GM23338 (cell line): ENCODE measurements around the gene NDOR1. TPM values are rescaled to one million over a fixed set of nuclear protein-coding genes. Genes with fewer than 3 reads are reported as not detected.

Source experiments
- ATAC-seq: fragments of 200-7000 bp; cut with Tn5 transposase; 3 replicates; pipeline ENCODE4 v1.9.1; 2020
- DNase-seq: peaks from one replicate; pipeline ENCODE4 v3.0.0-alpha.2; 2015; ENCODE audit warnings: low spot score
- H2AFZ ChIP-seq: fragments of 200-600 bp; sonication (generic); 2 replicates; pipeline ENCODE4 v1.8.0; 2016; ENCODE audit warnings: antibody characterized with exemption, mild to moderate bottlenecking, moderate library complexity
- H3F3A ChIP-seq: fragments of 200-600 bp; sonication (generic); replicated peaks from 2 replicates; pipeline ENCODE4 v1.8.0; 2017; ENCODE audit warnings: antibody characterized with exemption, mixed run types, low read depth
- H3K27ac ChIP-seq: fragments of 200-600 bp; sonication (generic); 2 replicates; pipeline ENCODE4 v1.6.1; 2016; ENCODE audit warnings: low read depth
- H3K27me3 ChIP-seq: fragments of 200-600 bp; sonication (generic); 2 replicates; pipeline ENCODE4 v1.8.0; 2016; ENCODE audit warnings: mild to moderate bottlenecking, mixed run types, moderate library complexity; ENCODE audit not compliant: insufficient read depth
- H3K36me3 ChIP-seq: fragments of 200-600 bp; sonication (generic); 2 replicates; pipeline ENCODE4 v1.8.0; 2016; ENCODE audit warnings: mild to moderate bottlenecking; ENCODE audit not compliant: insufficient read depth
- H3K4me1 ChIP-seq: fragments of 200-600 bp; sonication (generic); 2 replicates; pipeline ENCODE4 v1.8.0; 2016; ENCODE audit warnings: mild to moderate bottlenecking, moderate library complexity; ENCODE audit not compliant: insufficient read depth
- H3K4me2 ChIP-seq: fragments of 200-600 bp; sonication (generic); 2 replicates; pipeline ENCODE4 v1.7.1; 2017; ENCODE audit warnings: mixed run types
- H3K4me3 ChIP-seq: fragments of 200-600 bp; sonication (generic); 2 replicates; pipeline ENCODE4 v1.6.1; 2016; ENCODE audit warnings: mixed run types
- H3K79me2 ChIP-seq: fragments of 200-600 bp; sonication (generic); replicated peaks from 2 replicates; pipeline ENCODE4 v1.8.0; 2017; ENCODE audit warnings: mild to moderate bottlenecking; ENCODE audit not compliant: insufficient read depth
- H3K9me2 ChIP-seq: fragments of 200-600 bp; sonication (generic); 2 replicates; pipeline ENCODE4 v1.8.0; 2017; ENCODE audit not compliant: insufficient read depth
- H4K20me1 ChIP-seq: fragments of 200-600 bp; sonication (generic); replicated peaks from 2 replicates; pipeline ENCODE4 v1.8.0; 2017; ENCODE audit warnings: mild to moderate bottlenecking; ENCODE audit not compliant: insufficient read depth
- H3K27ac Mint-ChIP-seq: 2 replicates; pipeline ENCODE4 v1.8.0; 2020; ENCODE audit warnings: inconsistent platforms, mild to moderate bottlenecking, moderate library complexity, mixed read lengths
- H3K27me3 Mint-ChIP-seq: 3 replicates; pipeline ENCODE4 v1.8.0; 2022; ENCODE audit warnings: low read depth, mild to moderate bottlenecking, moderate library complexity, mixed read lengths, inconsistent platforms; ENCODE audit not compliant: insufficient read depth, poor library complexity
- H3K36me3 Mint-ChIP-seq: 3 replicates; pipeline ENCODE4 v1.8.0; 2021; ENCODE audit warnings: low read depth, mild to moderate bottlenecking, inconsistent platforms, moderate library complexity, mixed read lengths
- H3K4me1 Mint-ChIP-seq: 3 replicates; pipeline ENCODE4 v1.8.0; 2020; ENCODE audit warnings: mild to moderate bottlenecking, inconsistent platforms, mixed read lengths
- H3K4me3 Mint-ChIP-seq: 3 replicates; pipeline ENCODE4 v1.8.0; 2021; ENCODE audit warnings: moderate library complexity, mild to moderate bottlenecking, inconsistent platforms, mixed read lengths
- H3K9me3 Mint-ChIP-seq: 3 replicates; pipeline ENCODE4 v1.8.0; 2020; ENCODE audit warnings: moderate library complexity, mild to moderate bottlenecking, inconsistent platforms, mixed read lengths
- CTCF ChIP-seq, 2 experiments: fragments of 200-600 bp in 1 of 2; sonication (generic) in 1 of 2; conservative IDR thresholded peaks; 2 replicates each; pipeline versions ENCODE4 v1.5.1 to v1.6.1; 2016 to 2017; ENCODE audit warnings: antibody characterized with exemption in 2 of 2, low read depth in 2 of 2, mild to moderate bottlenecking in 2 of 2, moderate library complexity in 1 of 2
- EZH2 ChIP-seq: fragments of 200-600 bp; sonication (generic); IDR thresholded peaks from one replicate; pipeline ENCODE4 v1.8.0; 2017; ENCODE audit warnings: antibody characterized with exemption, mild to moderate bottlenecking, low read depth; ENCODE audit not compliant: unreplicated experiment
- JUNB ChIP-seq: IDR thresholded peaks from one replicate; pipeline ENCODE4 v1.6.1; 2016; ENCODE audit warnings: antibody characterized with exemption; ENCODE audit not compliant: unreplicated experiment
- REST ChIP-seq: IDR thresholded peaks from one replicate; pipeline ENCODE4 v1.6.1; 2018; ENCODE audit warnings: antibody characterized with exemption; ENCODE audit not compliant: unreplicated experiment
- ZNF114 ChIP-seq: fragments of 250-450 bp; sonication (Bioruptor Pico); IDR thresholded peaks from 2 replicates; pipeline ENCODE4 v1.5.0; 2020; ENCODE audit warnings: mild to moderate bottlenecking, moderate library complexity
- ZNF331 ChIP-seq: fragments of 250-450 bp; sonication (Bioruptor Pico); IDR thresholded peaks from 2 replicates; pipeline ENCODE4 v1.5.0; 2020; ENCODE audit warnings: low read depth, mild to moderate bottlenecking, moderate library complexity
- polyA plus RNA-seq: library from polyadenylated mRNA; unstranded; fragments of >200 nt; fragmentation: Nextera tagmentation; extraction: Ambion mirVana; gene quantifications from 2 replicates; pipeline ENCODE4 v1.2.1, GENCODE V29; 2016
- total RNA-seq: library from RNA; depleted of rRNA; stranded (reverse); fragments of >200 nt; shearing (Covaris generic); gene quantifications from 2 replicates; pipeline ENCODE4 v1.2.3, GENCODE V29; 2014
- TF ChIP-seq, protein P1 (sequence below): fragments of 250-450 bp; sonication (Bioruptor Pico); IDR thresholded peaks from 2 replicates; pipeline ENCODE4 v1.5.0; 2020; ENCODE audit warnings: mild to moderate bottlenecking, moderate library complexity

The NDOR1 gene
- total and polyA plus RNA-seq, 2 experiments from 2014 or later: 19.4 to 38.1 TPM

DNA sequence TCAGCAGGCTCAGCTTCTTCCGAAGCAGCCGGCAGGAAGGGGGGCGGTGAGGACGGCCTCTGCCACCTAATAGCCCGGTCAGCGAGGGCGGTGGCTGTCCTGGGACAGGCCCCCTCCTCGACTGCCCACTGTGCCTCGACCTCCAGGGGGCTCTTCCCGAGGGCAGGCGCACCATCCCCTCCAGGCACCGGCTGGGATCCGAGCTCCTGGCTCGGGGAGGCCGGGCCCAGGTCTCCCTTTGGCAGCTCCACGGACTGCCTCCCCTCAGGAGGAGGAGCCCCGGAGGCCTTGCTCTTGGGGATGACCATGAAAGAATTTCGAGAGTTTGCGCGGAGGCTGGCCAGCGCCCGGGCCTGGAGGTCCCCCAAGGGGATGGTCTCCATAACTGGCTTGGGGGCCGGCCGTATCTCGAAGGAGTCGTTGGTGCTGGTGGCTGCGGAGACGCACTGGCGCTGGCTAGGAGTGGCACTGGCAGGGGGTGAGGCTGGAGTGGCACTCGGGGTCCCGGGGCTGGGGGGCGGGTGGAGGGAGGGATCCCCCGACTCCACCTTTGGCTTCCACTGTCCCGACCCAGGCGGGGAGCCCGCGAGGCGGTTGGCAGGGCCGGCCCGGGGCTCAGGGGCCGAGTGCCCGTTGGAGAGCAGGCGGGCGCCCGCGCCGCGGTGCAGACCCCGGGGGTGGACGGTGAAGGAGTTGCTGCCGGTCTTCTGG is 5.9 kb upstream of the NDOR1 start:
- ATAC-seq: no peak
- no peak overlapping the region for H2AFZ ChIP-seq
- Mint-ChIP-seq H3K4me3 (peak overlapping the region; percentile 82), H3K9me3 (no peaks in the 10 kb centered on the region; the same call in 2 of the 3 replicates), H3K4me1 (peaks cover 32% of the 10 kb centered on the region), H3K27me3 (peaks cover 8% of the 10 kb centered on the region), H3K36me3 (no peaks in the 10 kb centered on the region; the same call in 2 of the 3 replicates), H3K27ac (no peak overlapping the region)
- no peaks in the 10 kb centered on the region for H3K9me2 ChIP-seq
- H3K27ac ChIP-seq: no peak overlapping the region
- H4K20me1 ChIP-seq: peaks cover 7% of the 10 kb centered on the region
- peaks cover 15% of the 10 kb centered on the region; the same call in 1 of the 2 replicates for H3F3A ChIP-seq
- peaks cover 69% of the 10 kb centered on the region for H3K79me2 ChIP-seq
- peak overlapping the region; percentile 55 for H3K4me3 ChIP-seq
- TF ChIP-seq REST (no peak), JUNB (no peak), ZNF114 (CRISPR knock-in tag) (no peak), EZH2 (no peak), ZNF331 (no peak), CTCF (conservative IDR thresholded peaks at IDR 0.05; ENCODE audit: low read depth in 2 of 2) (no peak)
- TF ChIP-seq, protein P1, sequence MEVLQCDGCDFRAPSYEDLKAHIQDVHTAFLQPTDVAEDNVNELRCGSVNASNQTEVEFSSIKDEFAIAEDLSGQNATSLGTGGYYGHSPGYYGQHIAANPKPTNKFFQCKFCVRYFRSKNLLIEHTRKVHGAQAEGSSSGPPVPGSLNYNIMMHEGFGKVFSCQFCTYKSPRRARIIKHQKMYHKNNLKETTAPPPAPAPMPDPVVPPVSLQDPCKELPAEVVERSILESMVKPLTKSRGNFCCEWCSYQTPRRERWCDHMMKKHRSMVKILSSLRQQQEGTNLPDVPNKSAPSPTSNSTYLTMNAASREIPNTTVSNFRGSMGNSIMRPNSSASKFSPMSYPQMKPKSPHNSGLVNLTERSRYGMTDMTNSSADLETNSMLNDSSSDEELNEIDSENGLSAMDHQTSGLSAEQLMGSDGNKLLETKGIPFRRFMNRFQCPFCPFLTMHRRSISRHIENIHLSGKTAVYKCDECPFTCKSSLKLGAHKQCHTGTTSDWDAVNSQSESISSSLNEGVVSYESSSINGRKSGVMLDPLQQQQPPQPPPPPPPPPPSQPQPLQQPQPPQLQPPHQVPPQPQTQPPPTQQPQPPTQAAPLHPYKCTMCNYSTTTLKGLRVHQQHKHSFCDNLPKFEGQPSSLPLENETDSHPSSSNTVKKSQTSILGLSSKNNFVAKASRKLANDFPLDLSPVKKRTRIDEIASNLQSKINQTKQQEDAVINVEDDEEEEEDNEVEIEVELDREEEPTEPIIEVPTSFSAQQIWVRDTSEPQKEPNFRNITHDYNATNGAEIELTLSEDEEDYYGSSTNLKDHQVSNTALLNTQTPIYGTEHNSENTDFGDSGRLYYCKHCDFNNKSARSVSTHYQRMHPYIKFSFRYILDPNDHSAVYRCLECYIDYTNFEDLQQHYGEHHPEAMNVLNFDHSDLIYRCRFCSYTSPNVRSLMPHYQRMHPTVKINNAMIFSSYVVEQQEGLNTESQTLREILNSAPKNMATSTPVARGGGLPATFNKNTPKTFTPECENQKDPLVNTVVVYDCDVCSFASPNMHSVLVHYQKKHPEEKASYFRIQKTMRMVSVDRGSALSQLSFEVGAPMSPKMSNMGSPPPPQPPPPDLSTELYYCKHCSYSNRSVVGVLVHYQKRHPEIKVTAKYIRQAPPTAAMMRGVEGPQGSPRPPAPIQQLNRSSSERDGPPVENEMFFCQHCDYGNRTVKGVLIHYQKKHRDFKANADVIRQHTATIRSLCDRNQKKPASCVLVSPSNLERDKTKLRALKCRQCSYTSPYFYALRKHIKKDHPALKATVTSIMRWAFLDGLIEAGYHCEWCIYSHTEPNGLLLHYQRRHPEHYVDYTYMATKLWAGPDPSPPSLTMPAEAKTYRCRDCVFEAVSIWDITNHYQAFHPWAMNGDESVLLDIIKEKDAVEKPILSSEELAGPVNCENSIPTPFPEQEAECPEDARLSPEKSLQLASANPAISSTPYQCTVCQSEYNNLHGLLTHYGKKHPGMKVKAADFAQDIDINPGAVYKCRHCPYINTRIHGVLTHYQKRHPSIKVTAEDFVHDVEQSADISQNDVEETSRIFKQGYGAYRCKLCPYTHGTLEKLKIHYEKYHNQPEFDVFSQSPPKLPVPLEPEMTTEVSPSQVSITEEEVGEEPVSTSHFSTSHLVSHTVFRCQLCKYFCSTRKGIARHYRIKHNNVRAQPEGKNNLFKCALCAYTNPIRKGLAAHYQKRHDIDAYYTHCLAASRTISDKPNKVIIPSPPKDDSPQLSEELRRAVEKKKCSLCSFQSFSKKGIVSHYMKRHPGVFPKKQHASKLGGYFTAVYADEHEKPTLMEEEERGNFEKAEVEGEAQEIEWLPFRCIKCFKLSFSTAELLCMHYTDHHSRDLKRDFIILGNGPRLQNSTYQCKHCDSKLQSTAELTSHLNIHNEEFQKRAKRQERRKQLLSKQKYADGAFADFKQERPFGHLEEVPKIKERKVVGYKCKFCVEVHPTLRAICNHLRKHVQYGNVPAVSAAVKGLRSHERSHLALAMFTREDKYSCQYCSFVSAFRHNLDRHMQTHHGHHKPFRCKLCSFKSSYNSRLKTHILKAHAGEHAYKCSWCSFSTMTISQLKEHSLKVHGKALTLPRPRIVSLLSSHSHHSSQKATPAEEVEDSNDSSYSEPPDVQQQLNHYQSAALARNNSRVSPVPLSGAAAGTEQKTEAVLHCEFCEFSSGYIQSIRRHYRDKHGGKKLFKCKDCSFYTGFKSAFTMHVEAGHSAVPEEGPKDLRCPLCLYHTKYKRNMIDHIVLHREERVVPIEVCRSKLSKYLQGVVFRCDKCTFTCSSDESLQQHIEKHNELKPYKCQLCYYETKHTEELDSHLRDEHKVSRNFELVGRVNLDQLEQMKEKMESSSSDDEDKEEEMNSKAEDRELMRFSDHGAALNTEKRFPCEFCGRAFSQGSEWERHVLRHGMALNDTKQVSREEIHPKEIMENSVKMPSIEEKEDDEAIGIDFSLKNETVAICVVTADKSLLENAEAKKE: no peak
- peaks cover 19% of the 10 kb centered on the region for H3K4me1 ChIP-seq
- no peaks in the 10 kb centered on the region for H3K36me3 ChIP-seq
- DNase-seq: peak; percentile 47
- peak overlapping the region; percentile 87 for H3K4me2 ChIP-seq
- H3K27me3 ChIP-seq: no peaks in the 10 kb centered on the region
